Pancreas (tissue), 10 donors: ENCODE results near the gene SCIN. TPM values are rescaled to one million over a fixed set of nuclear protein-coding genes. Genes with fewer than 3 reads are reported as not detected.
"Not testable (repeated sequence)": the region's sequence is repeated elsewhere in the genome, so short reads cannot be mapped to it uniquely, and the experiment has no call there.

ENCODE experiments used
- ATAC-seq, 4 donors: fragments of 200-7000 bp; cut with Tn5 transposase; one replicate each; pipeline versions ENCODE4 v1.8.0 to v1.9.1; 2020; ENCODE audit warnings: mild to moderate bottlenecking in 4 of 4, moderate library complexity in 4 of 4
- DNase-seq, 6 donors: peaks; one replicate each; pipeline ENCODE4 v3.0.0-alpha.2; 2020
- FAIRE-seq: peaks from 2 replicates; lab custom pipeline; 2012; peaks lifted over from hg19 to GRCh38; lab: Jason Lieb, UNC
- H3K27ac ChIP-seq, 4 donors: fragments of 200-600 bp; sonication (generic); 1 replicate in 3 of 4; 2 replicates in 1 of 4; pipeline versions ENCODE4 v1.5.0 to v1.8.0; 2020
- H3K27me3 ChIP-seq, 4 donors: fragments of 200-600 bp; one replicate each; pipeline ENCODE4 v1.8.0; 2021
- H3K36me3 ChIP-seq, 3 donors: fragments of 200-600 bp; sonication (generic) in 1 of 3; one replicate each; pipeline versions ENCODE4 v1.5.0 to v1.8.0; 2020 to 2021
- H3K4me1 ChIP-seq, 3 donors: fragments of 200-600 bp; one replicate each; pipeline ENCODE4 v1.8.0; 2021
- H3K4me3 ChIP-seq, 4 donors: fragments of 200-600 bp; sonication (generic) in 2 of 4; one replicate each; pipeline versions ENCODE4 v1.5.0 to v1.8.0; 2020 to 2021
- H3K9me3 ChIP-seq, 4 donors: fragments of 200-600 bp; one replicate each; pipeline ENCODE4 v1.8.0; 2021
- CTCF ChIP-seq, 4 donors: fragments of 200-600 bp; sonication (generic) in 3 of 4; IDR thresholded peaks; one replicate each; pipeline versions ENCODE4 v1.5.0 to v1.8.0; 2021; ENCODE audit warnings: antibody characterized with exemption in 4 of 4
- WGBS, 2 donors: extraction: QIAGEN DNeasy Blood & Tissue Kit; methylation state at CpG; one replicate each; pipeline ENCODE4 v1.1.7; 2013; 5-methylcytosine and 5-hydroxymethylcytosine counted together
- intact Hi-C, 3 donors: fragments of 100-400 bp; cut with DNase I; formaldehyde crosslinking; loops; one replicate each; pipeline versions ENCODE4 v1.11.1 to v1.14.2; 2022
- polyA plus RNA-seq, 2 donors: library from polyadenylated mRNA; stranded (reverse); fragments of 200-250 nt; gene quantifications; one replicate each; pipeline ENCODE4 v1.2.3, GENCODE V29; 2013
- total RNA-seq, 6 donors: library from RNA; stranded (reverse); fragmentation: NEBNext Ultra II Directional in 4 of 6; extraction: Animal tissue kit (Norgen Biotek cat#: 25700) in 4 of 6; gene quantifications; one replicate each; pipeline versions ENCODE4 v1.2.1 to v1.2.4, GENCODE V29; 2021 to 2023
- donor health status: healthy with polysubstance abuse.
- donor health status: DM: no; HTN: no; CAD: no; lungs with moderate emphysema.
- donor health status: DM: no; HTN: no; CAD: no.
- donor health status: control.
- donor health status: control.
- donor health status: Bipolar disorder and iron deficiency.
- donor health status: DM: yes; HTN: yes; CAD: no.
- donor health status: DM: no; HTN: no; CAD: no.
- donor health status: DM: no; HTN: no; CAD: no.
- donor health status: DM: yes; HTN: yes; CAD: no.

SCIN gene
- total RNA-seq = 1 to 10 TPM in 3 of 6 donors, under 1 TPM in 3; 0.39 to 6.1 (median 1.1) TPM
- 1 to 10 TPM in 1 of 2 donors, under 1 TPM in 1; 0.61 to 3.3 TPM for polyA plus RNA-seq

DNA sequence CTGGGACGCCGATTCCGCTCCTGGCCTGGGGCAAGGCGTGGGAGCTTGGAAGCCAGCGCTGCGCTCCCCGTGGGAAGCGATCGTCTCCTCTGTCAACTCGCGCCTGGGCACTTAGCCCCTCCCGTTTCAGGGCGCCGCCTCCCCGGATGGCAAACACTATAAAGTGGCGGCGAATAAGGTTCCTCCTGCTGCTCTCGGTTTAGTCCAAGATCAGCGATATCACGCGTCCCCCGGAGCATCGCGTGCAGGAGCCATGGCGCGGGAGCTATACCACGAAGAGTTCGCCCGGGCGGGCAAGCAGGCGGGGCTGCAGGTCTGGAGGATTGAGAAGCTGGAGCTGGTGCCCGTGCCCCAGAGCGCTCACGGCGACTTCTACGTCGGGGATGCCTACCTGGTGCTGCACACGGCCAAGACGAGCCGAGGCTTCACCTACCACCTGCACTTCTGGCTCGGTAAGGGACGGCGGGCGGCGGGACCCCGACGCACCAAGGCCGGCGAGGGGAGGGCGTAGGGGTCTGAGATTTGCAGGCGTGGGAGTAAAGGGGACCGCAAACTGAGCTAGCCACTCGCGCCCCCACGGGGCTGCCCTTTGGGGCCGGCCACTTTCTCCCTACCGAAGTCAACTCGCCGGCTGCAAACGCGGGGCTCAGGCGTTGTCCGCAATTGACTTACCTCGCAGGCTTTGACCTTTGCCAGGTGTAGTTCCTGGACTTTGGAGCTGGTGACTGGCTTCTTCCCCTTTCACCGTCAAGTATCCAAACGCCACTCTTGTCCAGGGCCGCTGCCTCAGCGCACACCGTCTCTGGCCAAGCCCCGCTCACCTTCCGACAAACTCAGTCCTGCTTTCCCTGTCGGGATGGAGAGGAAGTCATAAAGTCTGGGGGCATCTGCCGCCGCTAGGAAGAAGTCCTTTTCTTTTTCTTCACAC lies at the start of gene SCIN:
SCIN (plus strand) TSS at position 187 of the 928 bp plus-strand sequence; CDS start at position 254, 67 bp downstream.
- WGBS, 2 donors = 5% methylated on average over 67 to 74 of the region's 74 CpGs
- Histone ChIP-seq H3K4me1 (peaks cover 0 to 17% (median 0%) of the 10 kb centered on the region in 3 donors), H3K4me3 (peak within 1 kb of the TSS; percentile 1 to 51 (median 17)), H3K9me3 (no peaks in the 10 kb centered on the region), H3K27me3 (peaks cover 0 to 12% (median 0%) of the 10 kb centered on the region in 4 donors), H3K27ac (no peak within 1 kb of the TSS), H3K36me3 (no peaks in the 10 kb centered on the region)
- no peak for FAIRE-seq
- no peak for TF ChIP-seq CTCF (IDR thresholded peaks at IDR 0.05)
- peak in 5 of 6 donors; percentile 15 to 77 (median 43) for DNase-seq
- ATAC-seq = peak; percentile 64 to 81 (median 79)
- intact Hi-C loops = no loop called here

- DNase-seq = no peak
- intact Hi-C loops = loop anchor here in 1 of 3 donors (5.0 kb wide), 1 partner anchor 737 kb away; no protein-coding TSS in a partner anchor
- Histone ChIP-seq H3K4me3 (no peak overlapping the region), H3K4me1 (no peaks in the 10 kb centered on the region), H3K27ac (no peak overlapping the region), H3K9me3 (no peaks in the 10 kb centered on the region), H3K36me3 (no peaks in the 10 kb centered on the region), H3K27me3 (peaks cover 0 to 4% (median 0%) of the 10 kb centered on the region in 4 donors)
- TF ChIP-seq CTCF (IDR thresholded peaks at IDR 0.05) = peak; percentile 25 to 59 (median 42)
- ATAC-seq = peak in 3 of 4 donors; percentile 66 to 72 (median 68)
- WGBS, 2 donors = 10 to 12% methylated on average over 5 of the region's 5 CpGs
- FAIRE-seq = peak; percentile 98
These were observed 45.6 kb upstream of the SCIN start for GRCh38 chr7:12524794-12525386.

DNA sequence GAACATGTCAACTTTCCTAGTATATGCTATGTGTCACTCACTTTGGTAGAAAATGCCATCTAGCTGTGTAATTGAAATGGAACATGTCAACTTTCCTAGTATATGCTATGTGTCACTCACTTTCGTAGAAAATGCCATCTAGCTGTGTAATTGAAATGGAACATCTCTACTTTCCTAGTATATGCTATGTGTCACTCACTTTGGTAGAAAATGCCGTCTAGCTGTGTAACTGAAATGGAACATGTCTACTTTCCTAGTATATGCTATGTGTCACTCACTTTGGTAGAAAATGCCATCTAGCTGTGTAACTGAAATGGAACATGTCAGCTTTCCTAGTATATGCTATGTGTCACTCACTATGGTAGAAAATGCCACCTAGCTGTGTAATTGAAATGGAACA lies 43.8 kb upstream of the SCIN start:
- DNase-seq, H3K4me1 ChIP-seq, FAIRE-seq, H3K36me3 ChIP-seq, H3K4me3 ChIP-seq, ATAC-seq, H3K9me3 ChIP-seq, H3K27ac ChIP-seq, intact Hi-C loops, H3K27me3 ChIP-seq: not testable (repeated sequence)
- WGBS, 2 donors = 58 to 69% methylated on average over 2 of the region's 2 CpGs

DNA sequence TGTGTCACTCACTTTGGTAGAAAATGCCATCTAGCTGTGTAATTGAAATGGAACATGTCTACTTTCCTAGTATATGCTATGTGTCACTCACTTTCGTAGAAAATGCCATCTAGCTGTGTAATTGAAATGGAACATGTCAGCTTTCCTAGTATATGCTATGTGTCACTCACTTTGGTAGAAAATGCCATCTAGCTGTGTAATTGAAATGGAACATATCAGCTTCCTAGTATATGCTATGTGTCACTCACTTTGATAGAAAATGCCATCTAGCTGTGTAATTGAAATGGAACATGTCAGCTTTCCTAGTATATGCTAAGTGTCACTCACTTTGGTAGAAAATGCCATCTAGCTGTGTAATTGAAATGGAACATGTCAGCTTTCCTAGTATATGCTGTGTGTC lies 42.9 kb upstream of the SCIN start:
- H3K27me3 ChIP-seq, FAIRE-seq, H3K9me3 ChIP-seq, H3K36me3 ChIP-seq, ATAC-seq, DNase-seq, H3K27ac ChIP-seq, intact Hi-C loops, H3K4me3 ChIP-seq, H3K4me1 ChIP-seq: not testable (repeated sequence)
- 72 to 84% methylated on average over 1 of the region's 1 CpG for WGBS, 2 donors

GRCh38 chr7:12529971-12530710 lies 40.4 kb upstream of the SCIN start:
- intact Hi-C loops = no loop called here
- DNase-seq (no peak), ATAC-seq (no peak), FAIRE-seq (no peak)
- H3K27ac ChIP-seq = no peak overlapping the region
- WGBS, 2 donors = 79 to 86% methylated on average over 8 of the region's 8 CpGs
- peaks cover 0 to 4% (median 0%) of the 10 kb centered on the region in 4 donors for H3K27me3 ChIP-seq
- TF ChIP-seq CTCF (IDR thresholded peaks at IDR 0.05) = no peak
- no peaks in the 10 kb centered on the region for H3K4me1 ChIP-seq
- H3K4me3 ChIP-seq = no peak overlapping the region
- no peaks in the 10 kb centered on the region for H3K36me3 ChIP-seq
- H3K9me3 ChIP-seq = no peaks in the 10 kb centered on the region
